Skin epidermis (tissue), 12 donors: ENCODE measurements around the gene TRIM37.
"Not testable (repeated sequence)": the region's sequence is repeated elsewhere in the genome, so short reads cannot be mapped to it uniquely, and the experiment has no call there.

Experiments
- H3K27ac ChIP-seq, 21 experiments: fragments of 200-600 bp; sonication (generic) in 11 of 21; one replicate each; pipeline ENCODE4 v1.5.0; 2020; ENCODE audit warnings: mild to moderate bottlenecking in 3 of 21, inconsistent platforms in 2 of 21, moderate library complexity in 2 of 21
- H3K4me3 ChIP-seq, 7 experiments: fragments of 200-600 bp; sonication (generic) in 2 of 7; one replicate each; pipeline ENCODE4 v1.5.0; 2020; ENCODE audit warnings: inconsistent platforms in 2 of 7, mild to moderate bottlenecking in 2 of 7, moderate library complexity in 1 of 7

TRIM37 gene

GRCh38 chr17:59115474-59115873 lies 8.8 kb upstream of the TRIM37 start:
- Histone ChIP-seq H3K27ac (no peak overlapping the region), H3K4me3 (no peak overlapping the region)

GRCh38 chr17:59111539-59111938 lies 4.9 kb upstream of the TRIM37 start:
- no peak overlapping the region for H3K27ac ChIP-seq
- no peak overlapping the region for H3K4me3 ChIP-seq

- Histone ChIP-seq H3K4me3 (no peak overlapping the region), H3K27ac (no peak overlapping the region)
Measured at GRCh38 chr17:59110973-59111372, 4.3 kb upstream of the TRIM37 start.

DNA sequence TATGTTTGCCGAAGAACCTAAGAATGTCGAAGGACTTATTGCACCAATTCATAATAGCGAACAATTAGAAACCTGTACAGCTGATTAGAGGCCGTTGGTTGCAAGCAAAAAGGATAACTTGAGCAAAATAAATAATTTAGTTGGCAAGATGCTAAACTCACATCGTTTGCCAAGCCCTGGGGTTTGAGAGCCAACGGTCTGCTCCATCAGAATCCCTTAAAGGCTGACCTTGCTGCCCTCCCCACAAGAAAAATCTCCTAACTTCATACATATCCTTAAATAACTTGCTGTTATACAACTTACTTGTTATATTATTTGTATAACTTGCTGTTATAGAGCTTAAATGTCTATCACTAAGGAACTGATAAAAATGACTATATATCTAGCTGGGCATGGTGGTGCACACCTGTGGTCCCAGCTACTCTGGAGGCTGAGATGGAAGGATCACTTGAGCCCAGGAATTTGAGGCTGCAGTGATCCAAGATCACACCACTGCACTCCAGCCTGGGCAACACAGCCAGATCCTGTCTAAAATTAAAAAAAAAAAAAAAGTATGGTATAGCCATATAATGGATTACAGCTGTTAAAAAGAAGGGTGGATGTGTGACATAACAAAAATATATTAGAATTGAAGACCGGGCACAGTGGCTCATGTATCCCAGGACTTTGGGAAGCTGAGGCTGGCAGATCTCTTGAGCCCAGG lies 1.9 kb upstream of the TRIM37 start:
- no peak overlapping the region for H3K27ac ChIP-seq

GRCh38 chr17:59107306-59107670 lies 608 bp upstream of the TRIM37 start:
- Histone ChIP-seq H3K27ac (peak overlapping the region in 20 of 21 experiments; percentile 56 to 94 (median 88)), H3K4me3 (peak overlapping the region; percentile 52 to 99 (median 86))

More for the DNA sequence above, 1.9 kb upstream of the TRIM37 start:
- H3K4me3 ChIP-seq, result no peak overlapping the region

DNA sequence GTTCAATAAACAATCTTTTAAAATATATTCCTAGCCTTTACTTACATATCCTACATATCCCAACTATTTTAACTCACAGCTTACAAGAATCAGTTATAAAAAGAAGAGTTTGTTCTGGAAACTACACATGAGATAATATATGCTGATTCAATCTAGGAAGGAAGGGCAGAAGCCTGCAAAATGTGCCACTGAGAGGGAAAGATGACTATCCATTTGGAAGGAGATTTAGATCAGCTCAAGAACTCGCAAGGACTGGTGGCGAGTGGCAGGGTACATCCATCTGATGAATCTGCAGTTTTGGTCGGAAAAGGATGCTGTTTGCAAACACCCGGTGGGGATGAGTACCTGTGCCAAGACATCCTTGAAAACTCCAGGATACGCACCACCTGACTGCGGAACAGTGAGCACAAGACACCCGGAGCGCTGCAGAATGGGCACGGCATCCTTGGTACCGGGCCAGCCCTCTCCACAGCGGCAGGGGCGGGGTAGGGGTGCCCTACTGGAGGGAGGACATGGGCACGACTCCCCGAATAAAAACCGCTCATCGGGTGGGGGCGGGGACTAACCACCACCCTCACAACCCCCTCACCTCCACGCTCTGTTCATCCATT lies 723 bp downstream of the TRIM37 start:
- H3K4me3 ChIP-seq, result peak overlapping the region; percentile 52 to 99 (median 86)
- peak overlapping the region; percentile 63 to 94 (median 87) for H3K27ac ChIP-seq

- Histone ChIP-seq H3K4me3 (no peak overlapping the region), H3K27ac (no peak overlapping the region)
Measured at GRCh38 chr17:59101178-59101577, 5.5 kb downstream of the TRIM37 start.

- Histone ChIP-seq H3K4me3 (no peak overlapping the region), H3K27ac (no peak overlapping the region)
Measured at GRCh38 chr17:59097876-59098275, 8.8 kb downstream of the TRIM37 start.

DNA sequence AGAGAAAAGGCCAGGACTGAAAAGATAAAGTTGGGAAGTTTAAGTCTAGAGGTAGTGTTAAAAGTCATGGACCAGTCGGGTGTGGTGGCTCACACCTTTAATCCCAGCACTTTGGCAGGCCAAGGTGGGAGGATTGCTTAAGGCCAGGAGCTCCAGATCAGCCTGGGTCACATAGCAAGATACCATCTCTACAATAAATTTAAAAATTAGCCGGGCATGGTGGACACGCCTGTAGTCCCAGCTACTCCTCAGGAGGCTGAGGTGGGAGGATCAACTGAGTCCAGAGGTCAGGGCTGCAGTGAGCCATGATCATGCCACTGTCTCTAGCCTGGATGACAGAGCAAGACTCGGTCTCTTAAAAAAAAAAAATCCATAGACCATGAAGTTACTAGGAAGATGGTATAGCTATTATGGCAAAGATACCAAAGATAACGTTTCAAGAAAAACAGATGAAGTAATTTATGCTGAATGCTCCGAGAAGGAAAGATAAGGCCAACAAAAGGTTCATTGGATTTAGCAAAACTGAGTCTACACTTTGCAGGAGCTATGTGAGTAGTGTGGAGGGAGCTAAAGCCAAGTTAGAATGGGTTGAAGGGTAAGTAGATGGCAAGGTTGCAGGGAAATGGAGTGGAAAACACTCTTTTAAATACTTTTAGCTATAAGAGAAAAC lies 11.7 kb downstream of the TRIM37 start:
- H3K27ac ChIP-seq, result no peak overlapping the region
- H3K4me3 ChIP-seq, result no peak overlapping the region

GRCh38 chr17:59093702-59094231 lies 12.9 kb downstream of the TRIM37 start:
- Histone ChIP-seq H3K4me3 (no peak overlapping the region), H3K27ac (peak overlapping the region in 3 of 21 experiments; percentile 7 to 31 (median 10))

- peak overlapping the region in 4 of 21 experiments; percentile 7 to 31 (median 13) for H3K27ac ChIP-seq
- no peak overlapping the region for H3K4me3 ChIP-seq
Measured at GRCh38 chr17:59093145-59093701, 13.5 kb downstream of the TRIM37 start.

DNA sequence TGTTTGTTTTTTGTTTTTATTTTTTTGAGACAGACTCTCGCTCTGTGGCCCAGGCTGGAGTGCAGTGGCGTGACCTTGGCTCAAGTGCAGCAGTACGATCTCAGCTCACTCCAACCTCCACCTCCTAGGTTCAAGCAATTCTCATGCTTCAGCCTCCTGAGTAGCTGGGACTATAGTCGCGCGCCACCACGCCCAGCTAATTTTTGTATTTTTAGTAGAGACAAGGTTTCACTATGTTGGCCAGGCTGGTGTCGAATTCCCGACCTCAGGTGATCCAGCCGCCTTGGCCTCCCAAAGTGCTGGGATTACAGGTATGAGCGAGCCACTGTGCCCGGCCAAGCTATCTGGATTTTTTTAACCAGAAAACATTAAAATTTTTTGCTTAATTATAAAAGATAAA lies 16.1 kb downstream of the TRIM37 start:
- H3K4me3 ChIP-seq, H3K27ac ChIP-seq: not testable (repeated sequence)

DNA sequence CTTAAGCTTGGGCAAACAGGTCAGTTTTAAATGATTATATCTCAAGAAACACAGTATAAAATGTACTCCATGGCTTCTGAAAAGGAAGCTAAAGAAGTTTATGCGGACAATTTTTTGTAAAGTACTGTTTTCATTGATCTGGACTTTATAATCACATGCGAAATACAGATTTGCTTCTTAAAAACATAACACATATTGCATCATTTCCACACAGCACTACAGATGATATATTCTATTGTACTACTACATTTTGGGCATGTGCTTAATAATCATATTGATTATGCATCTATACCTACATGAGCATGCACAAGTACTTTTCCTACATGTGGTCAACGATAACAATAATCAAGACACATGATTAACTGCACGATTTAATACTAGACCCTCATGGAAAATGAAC lies 22.5 kb downstream of the TRIM37 start:
- no peak overlapping the region for H3K4me3 ChIP-seq

GRCh38 chr17:59074494-59074893 lies 32.2 kb downstream of the TRIM37 start:
- H3K4me3 ChIP-seq, result no peak overlapping the region
- H3K27ac ChIP-seq, result no peak overlapping the region

More for the DNA sequence above, 22.5 kb downstream of the TRIM37 start:
- H3K27ac ChIP-seq, result no peak overlapping the region

DNA sequence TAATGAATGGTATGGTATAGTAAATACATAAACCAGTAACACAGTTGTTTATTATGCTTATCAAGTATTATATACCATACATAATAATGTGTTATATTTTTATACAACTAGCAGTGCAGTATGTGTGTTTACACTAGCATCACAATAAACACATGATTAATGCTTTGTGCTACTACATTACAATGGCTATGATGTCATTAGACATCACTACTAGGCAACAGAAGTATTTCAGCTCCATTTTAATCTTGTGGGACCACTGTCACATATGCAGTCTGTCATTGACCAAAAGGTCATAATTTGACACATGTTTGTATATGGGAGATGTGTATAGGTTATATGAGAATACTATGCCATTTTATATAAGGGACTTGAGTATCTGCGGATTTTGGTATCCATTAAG lies 32.7 kb downstream of the TRIM37 start:
- Histone ChIP-seq H3K27ac (no peak overlapping the region), H3K4me3 (no peak overlapping the region)

DNA sequence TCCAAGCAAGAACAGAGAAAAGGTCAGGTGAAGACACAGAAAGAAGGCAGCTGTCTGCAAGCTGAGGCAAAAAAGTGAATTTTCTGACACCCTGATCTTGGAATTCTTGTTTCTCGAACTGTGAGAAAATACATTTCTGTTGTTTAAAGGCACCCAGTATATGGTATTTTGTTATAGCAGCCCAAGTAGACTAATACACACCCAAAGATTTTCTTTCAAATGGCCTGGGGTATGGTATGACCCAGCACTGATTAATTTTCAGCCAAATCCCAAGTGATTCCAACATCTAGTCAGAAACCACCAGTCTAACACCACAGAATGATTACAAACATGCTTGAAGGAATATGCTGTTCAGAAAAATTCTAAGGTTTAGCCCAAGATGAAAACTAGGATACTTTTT lies 36.8 kb downstream of the TRIM37 start:
- Histone ChIP-seq H3K4me3 (no peak overlapping the region), H3K27ac (no peak overlapping the region)

DNA sequence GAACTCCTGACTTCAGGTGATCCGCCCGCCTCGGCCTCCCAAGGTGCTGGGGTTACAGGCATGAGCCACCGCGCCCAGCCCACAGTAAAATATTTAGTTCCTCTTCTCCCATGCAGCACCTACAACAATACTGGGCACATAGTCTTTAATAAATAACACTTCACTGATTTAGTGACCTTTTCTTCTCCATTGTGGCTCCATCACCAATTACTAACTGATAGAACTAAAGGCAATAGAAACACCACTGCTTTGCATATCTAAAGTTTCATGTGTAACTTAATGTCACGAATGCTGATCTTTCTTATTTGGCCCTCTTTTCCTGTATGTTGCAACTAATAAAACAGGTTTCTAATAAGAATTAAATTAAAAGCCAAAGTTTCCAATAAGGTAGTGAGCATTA lies 38.9 kb downstream of the TRIM37 start:
- no peak overlapping the region for H3K27ac ChIP-seq
- H3K4me3 ChIP-seq, result no peak overlapping the region

- Histone ChIP-seq H3K4me3 (no peak overlapping the region), H3K27ac (no peak overlapping the region)
Measured at GRCh38 chr17:59067340-59067739, 39.3 kb downstream of the TRIM37 start.

DNA sequence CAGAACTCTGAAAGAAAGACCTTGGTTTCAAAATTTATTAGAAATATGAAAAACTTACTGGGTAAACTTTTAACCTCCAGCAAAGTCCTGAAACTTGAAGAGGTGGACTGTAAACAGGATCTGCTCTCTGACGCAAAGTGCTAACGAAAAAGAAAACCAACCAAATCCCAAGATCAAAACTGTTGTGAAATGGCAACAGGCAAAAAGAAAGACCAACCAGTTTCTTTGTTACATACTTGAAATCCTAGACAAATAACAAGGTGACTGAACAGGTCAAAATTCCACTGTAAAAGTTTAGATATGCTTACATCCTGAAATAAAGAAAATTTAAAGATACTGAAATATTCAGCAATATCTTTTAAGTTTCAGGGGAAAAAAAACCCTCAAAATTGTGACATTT lies 44.2 kb downstream of the TRIM37 start:
- no peak overlapping the region for H3K27ac ChIP-seq
- H3K4me3 ChIP-seq, result no peak overlapping the region

GRCh38 chr17:59056857-59057256 lies 49.8 kb downstream of the TRIM37 start:
- H3K4me3 ChIP-seq, result no peak overlapping the region
- H3K27ac ChIP-seq, result no peak overlapping the region

- Histone ChIP-seq H3K4me3 (no peak overlapping the region), H3K27ac (no peak overlapping the region)
Measured at GRCh38 chr17:59049798-59050197, 56.9 kb downstream of the TRIM37 start.
